Suprapubic skin (tissue), 4 donors: ENCODE results near the gene ANO9. TPM values are rescaled to one million over a fixed set of nuclear protein-coding genes. Genes with fewer than 3 reads are reported as not detected.

ENCODE experiments used
- DNase-seq, 2 donors: peaks; one replicate each; pipeline ENCODE4 v3.0.0-alpha.2; 2019; ENCODE audit warnings: low spot score in 2 of 2
- H3K27ac ChIP-seq: fragments of 200-600 bp; sonication (generic); one replicate; pipeline ENCODE4 v1.5.1; 2019
- H3K27me3 ChIP-seq: fragments of 200-600 bp; sonication (generic); one replicate; pipeline ENCODE4 v1.5.1; 2019
- H3K36me3 ChIP-seq: fragments of 200-600 bp; sonication (generic); one replicate; pipeline ENCODE4 v1.5.1; 2019
- H3K4me1 ChIP-seq: fragments of 200-600 bp; sonication (generic); one replicate; pipeline ENCODE4 v1.5.1; 2019
- H3K4me3 ChIP-seq: fragments of 200-600 bp; sonication (generic); one replicate; pipeline ENCODE4 v1.5.1; 2019; ENCODE audit warnings: mild to moderate bottlenecking
- H3K9me3 ChIP-seq: fragments of 200-600 bp; sonication (generic); one replicate; pipeline ENCODE4 v1.5.1; 2019
- EP300 ChIP-seq: sonication (generic); formaldehyde crosslinking; IDR thresholded peaks from one replicate; pipeline ENCODE4 v1.6.1; 2017; ENCODE audit warnings: antibody characterized with exemption
- POLR2A ChIP-seq, 2 donors: fragments of 450-650 bp; IDR thresholded peaks; one replicate each; pipeline ENCODE4 v1.6.1; 2017; ENCODE audit warnings: antibody characterized with exemption in 2 of 2, mild to moderate bottlenecking in 2 of 2, moderate library complexity in 2 of 2
- POLR2AphosphoS5 ChIP-seq, 3 donors: sonication (generic); formaldehyde crosslinking; IDR thresholded peaks; one replicate each; pipeline ENCODE4 v1.6.1; 2017; ENCODE audit warnings: antibody characterized with exemption in 3 of 3
- WGBS: methylation state at CpG from one replicate; pipeline ENCODE4 v1.1.5; 2018; 5-methylcytosine and 5-hydroxymethylcytosine counted together
- total RNA-seq, 4 donors: library from RNA; depleted of rRNA; stranded (reverse); fragments of >200 nt; gene quantifications; one replicate each; pipeline ENCODE4 v1.1.0, GENCODE V29; 2016
- TF ChIP-seq, protein P1 (sequence below), 2 donors: fragments of 200-600 bp in 1 of 2; fragments of 450-650 bp in 1 of 2; sonication (generic) in 1 of 2; IDR thresholded peaks; one replicate each; pipeline ENCODE4 v1.5.1; 2016 to 2019; ENCODE audit warnings: antibody characterized with exemption in 2 of 2, mild to moderate bottlenecking in 1 of 2, moderate library complexity in 1 of 2

Gene ANO9
- total RNA-seq, 4 donors from 2014 or later: 76.8 to 166 (median 103) TPM

DNA sequence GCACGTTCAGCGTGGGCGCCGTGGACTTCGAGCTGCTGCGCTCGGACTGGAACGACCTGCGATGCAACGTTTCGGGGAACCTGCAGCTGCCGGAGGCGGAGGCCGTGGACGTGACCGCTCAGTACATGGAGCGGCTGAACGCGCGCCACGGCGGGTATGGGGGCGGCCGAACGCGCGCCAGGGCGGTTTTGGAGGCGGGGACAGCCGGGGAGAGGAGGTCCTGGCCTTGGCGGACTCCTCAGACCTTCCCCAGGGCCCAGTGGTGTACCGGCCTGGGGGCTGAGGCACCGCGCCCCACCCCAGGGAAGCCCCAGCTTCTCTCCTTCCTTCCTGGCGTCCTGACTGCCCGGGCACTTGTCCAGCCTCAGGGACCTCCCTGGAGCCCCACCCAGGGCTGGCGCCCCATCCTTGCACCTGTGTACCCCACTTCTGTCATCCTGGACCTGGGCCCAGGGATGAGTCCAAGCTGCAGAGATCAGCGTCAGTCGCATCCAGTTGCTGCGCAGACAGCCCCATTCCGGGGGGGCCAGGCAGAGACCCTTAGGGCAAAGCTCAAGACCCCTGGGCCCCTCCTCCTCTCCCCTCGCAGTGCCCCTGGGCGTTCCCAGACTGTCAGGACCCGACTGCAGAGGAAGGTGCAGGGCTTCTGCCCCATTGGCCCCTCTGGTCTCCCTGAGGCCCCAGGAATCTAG lies 64.5 kb downstream of the ANO9 start:
- H3K27me3 ChIP-seq: peaks cover 13% of the 10 kb centered on the region
- TF ChIP-seq, protein P1, sequence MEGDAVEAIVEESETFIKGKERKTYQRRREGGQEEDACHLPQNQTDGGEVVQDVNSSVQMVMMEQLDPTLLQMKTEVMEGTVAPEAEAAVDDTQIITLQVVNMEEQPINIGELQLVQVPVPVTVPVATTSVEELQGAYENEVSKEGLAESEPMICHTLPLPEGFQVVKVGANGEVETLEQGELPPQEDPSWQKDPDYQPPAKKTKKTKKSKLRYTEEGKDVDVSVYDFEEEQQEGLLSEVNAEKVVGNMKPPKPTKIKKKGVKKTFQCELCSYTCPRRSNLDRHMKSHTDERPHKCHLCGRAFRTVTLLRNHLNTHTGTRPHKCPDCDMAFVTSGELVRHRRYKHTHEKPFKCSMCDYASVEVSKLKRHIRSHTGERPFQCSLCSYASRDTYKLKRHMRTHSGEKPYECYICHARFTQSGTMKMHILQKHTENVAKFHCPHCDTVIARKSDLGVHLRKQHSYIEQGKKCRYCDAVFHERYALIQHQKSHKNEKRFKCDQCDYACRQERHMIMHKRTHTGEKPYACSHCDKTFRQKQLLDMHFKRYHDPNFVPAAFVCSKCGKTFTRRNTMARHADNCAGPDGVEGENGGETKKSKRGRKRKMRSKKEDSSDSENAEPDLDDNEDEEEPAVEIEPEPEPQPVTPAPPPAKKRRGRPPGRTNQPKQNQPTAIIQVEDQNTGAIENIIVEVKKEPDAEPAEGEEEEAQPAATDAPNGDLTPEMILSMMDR (IDR thresholded peaks at IDR 0.05): no peak
- TF ChIP-seq EP300 (no peak), POLR2AphosphoS5 (IDR thresholded peaks at IDR 0.05) (no peak), POLR2A (IDR thresholded peaks at IDR 0.05) (no peak)
- 87% methylated on average over 34 of the region's 44 CpGs for WGBS
- no peaks in the 10 kb centered on the region for H3K9me3 ChIP-seq
- no peak overlapping the region for H3K27ac ChIP-seq
- no peak overlapping the region for H3K4me3 ChIP-seq
- no peak for DNase-seq
- no peaks in the 10 kb centered on the region for H3K4me1 ChIP-seq
- H3K36me3 ChIP-seq: no peaks in the 10 kb centered on the region

DNA sequence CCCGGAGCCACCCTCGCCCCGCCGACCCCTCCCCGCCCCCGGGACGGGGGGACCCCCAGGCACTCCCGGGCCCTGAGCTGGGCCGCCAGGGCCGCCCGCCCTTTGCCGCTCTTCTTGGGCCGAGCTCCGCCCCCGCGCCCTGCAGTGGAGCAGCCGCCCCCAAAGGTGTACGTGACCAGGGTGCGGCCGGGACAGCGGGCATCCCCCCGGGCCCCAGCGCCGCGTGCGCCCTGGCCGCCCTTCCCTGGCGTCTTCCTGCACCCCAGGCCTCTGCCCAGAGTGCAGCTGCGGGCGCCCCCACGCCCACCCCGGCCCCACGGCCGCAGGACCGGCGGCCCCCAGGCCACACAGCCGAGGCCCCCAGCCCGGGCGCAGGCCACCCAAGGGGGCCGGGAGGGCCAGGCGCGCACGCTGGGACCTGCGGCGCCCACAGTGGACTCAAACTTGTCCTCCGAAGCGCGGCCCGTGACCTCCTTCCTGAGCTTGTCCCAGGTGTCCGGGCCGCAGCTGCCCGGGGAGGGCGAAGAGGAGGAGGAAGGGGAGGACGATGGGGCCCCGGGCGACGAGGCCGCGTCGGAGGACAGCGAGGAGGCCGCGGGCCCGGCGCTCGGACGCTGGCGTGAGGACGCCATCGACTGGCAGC lies 65.2 kb downstream of the ANO9 start:
- WGBS: 94% methylated on average over 33 of the region's 70 CpGs
- no peak overlapping the region for H3K27ac ChIP-seq
- H3K4me1 ChIP-seq: no peaks in the 10 kb centered on the region
- H3K9me3 ChIP-seq: no peaks in the 10 kb centered on the region
- TF ChIP-seq EP300 (no peak), POLR2AphosphoS5 (IDR thresholded peaks at IDR 0.05) (no peak), POLR2A (IDR thresholded peaks at IDR 0.05) (no peak)
- TF ChIP-seq, protein P1 (IDR thresholded peaks at IDR 0.05): no peak
- H3K4me3 ChIP-seq: no peak overlapping the region
- H3K36me3 ChIP-seq: no peaks in the 10 kb centered on the region
- DNase-seq: no peak
- H3K27me3 ChIP-seq: peaks cover 13% of the 10 kb centered on the region

DNA sequence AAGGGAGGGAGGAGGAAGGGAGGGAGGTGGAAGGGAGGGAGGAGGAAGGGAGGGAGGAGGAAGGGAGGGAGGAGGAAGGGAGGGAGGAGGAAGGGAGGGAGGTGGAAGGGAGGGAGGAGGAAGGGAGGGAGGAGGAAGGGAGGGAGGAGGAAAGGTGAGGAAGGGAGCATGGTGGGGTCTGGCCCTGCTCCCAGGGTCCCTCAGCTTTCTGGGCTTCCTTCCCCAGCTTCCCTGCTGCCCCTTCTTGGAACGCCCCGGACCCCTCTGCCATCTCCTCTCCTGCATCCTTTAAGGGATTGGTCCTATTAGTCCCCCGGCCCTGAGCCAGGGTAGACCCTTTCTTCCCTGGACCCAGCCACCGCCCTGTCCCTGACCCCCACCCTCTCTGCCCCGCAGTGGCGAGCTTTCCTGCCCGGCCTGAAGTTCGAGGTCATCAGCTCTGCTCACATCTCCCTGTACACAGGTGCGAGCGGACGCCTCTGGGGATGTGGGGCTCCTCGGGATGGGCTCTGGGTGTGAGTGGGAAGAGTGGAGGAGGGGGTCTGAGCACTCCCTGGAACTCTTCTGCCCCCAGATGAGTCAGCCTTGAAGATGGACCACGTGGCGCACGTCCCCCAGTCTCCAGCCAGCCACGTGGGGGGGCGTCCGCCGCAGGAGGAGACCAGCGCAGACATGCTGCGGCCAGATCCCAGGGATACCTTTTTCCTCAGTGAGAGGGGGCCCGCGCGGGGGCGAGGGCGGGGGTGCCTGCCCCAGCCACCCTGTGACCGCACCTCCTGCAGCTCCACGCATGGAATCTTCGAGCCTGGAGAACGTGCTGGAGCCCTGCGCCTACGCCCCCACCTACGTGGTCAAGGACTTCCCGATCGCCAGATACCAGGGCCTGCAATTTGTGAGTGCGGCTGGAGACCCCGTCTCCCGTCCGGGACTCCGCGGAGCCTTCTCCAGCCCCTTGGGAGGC lies 66.5 kb downstream of the ANO9 start:
- Histone ChIP-seq H3K27ac (no peak overlapping the region), H3K4me1 (peaks cover 5% of the 10 kb centered on the region), H3K9me3 (no peaks in the 10 kb centered on the region), H3K4me3 (no peak overlapping the region), H3K36me3 (no peaks in the 10 kb centered on the region), H3K27me3 (peaks cover 10% of the 10 kb centered on the region)
- TF ChIP-seq POLR2AphosphoS5 (IDR thresholded peaks at IDR 0.05) (no peak), POLR2A (IDR thresholded peaks at IDR 0.05) (no peak), EP300 (no peak)
- TF ChIP-seq, protein P1 (IDR thresholded peaks at IDR 0.05): no peak
- no peak for DNase-seq
- 91% methylated on average over 31 of the region's 41 CpGs for WGBS

DNA sequence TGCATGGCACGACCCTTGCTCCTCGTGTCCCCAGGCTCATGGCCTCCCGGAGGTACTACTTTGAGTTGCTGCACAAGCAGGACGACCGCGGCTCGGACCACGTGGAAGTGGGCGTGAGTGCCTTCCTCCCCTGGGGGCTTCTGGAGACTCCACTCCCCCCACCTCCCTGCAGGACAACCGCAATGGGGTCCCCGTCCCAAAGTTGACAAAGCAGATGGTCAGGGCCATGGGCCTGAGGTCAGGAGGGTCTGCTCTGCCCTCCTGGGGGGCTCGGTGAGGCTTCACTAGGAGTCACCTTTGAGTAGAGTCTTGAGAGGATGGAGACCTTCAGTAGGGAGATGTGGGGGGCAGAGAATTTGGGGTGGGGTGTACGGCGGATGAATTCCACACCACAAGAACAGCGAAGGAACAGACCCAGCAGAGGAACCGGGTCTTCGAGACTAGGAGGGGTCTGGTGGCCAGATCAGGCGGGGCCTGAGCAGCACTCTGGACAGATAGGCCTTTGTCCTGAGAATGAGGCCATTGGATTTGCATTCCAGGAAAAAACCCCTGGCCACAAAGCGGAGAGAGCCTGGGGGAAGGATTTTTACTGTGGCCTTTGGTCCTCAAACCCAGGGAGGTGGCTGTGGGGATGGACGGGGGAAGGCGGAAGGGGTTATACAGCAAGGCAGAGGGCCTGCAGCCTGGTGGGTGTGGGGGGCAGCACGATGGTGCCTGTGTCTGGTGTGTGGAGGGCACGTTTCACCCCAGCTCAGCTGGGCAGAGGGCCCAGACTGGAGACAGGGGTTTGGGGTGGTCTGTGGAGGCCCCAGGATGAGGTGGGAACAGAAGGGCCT lies 67.9 kb downstream of the ANO9 start:
- DNase-seq: no peak
- Histone ChIP-seq H3K27ac (no peak overlapping the region), H3K27me3 (peaks cover 9% of the 10 kb centered on the region), H3K36me3 (no peaks in the 10 kb centered on the region), H3K4me3 (no peak overlapping the region), H3K4me1 (peaks cover 11% of the 10 kb centered on the region), H3K9me3 (no peaks in the 10 kb centered on the region)
- WGBS: 80% methylated on average over 22 of the region's 23 CpGs
- TF ChIP-seq POLR2AphosphoS5 (IDR thresholded peaks at IDR 0.05) (no peak), EP300 (no peak), POLR2A (IDR thresholded peaks at IDR 0.05) (no peak)
- TF ChIP-seq, protein P1 (IDR thresholded peaks at IDR 0.05): no peak
